NCI-H1417 treated with DMSO at 0.1 percent for 48 hours (cell line): Measurements from ENCODE around the gene TCF3.

Source experiments
- DNase-seq: peaks from one replicate; lab custom pipeline; 2025; lab: John Stamatoyannopoulos, UW

Gene TCF3

DNA sequence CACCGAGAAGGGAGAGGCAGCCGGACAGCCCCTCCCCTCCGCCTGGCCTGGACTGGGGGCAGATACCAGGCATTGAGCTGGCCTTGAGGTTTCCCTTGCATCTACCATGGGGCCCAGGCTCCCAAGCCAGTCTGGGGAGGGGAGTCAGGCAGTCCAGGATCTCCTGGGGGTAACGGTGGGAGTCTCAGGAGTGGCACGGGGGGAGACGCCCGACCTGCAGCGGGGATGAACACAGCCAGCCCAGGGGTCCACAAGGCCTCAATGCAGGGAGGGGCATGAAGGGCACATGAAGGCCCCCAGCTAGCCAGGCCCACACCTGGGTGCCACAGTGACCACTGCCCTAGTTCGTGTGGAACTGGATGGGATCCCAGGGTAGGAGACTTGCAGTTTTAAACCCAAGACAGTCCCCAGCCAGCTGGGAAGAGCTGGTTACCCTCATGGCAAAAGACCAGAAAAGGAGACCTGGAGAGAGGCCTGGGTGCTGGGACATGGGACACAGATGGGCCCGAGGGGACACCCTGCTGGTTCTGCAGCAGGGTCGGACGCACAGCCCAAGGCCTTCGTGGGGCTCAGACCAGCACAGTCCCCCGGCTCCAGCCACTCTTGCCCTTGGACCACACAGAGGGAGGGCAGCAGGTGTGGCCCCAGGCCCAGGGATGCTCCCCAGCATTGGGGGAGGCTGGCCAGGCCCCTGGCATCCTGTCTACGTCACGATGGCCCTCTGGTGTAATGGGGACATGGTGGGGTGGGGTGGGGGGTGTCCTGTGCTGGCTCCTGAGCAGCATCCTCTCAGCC, 42.5 kb downstream of the TCF3 start:
- no peak for DNase-seq

DNA sequence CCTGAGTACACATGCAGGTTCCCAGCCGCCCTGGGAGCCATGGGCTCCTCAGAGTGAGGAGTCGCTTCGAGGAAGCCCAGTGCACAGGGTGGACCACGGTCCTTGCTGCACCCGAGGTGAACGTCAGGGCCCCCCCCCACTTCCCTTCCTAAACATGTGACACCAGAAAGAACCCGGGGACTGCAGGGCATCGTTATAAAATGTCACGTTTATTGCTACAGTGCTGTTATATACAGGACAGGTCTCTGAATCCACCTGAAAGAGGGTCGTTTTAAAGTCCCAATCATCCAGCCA, 43.4 kb downstream of the TCF3 start:
- no peak for DNase-seq

DNA sequence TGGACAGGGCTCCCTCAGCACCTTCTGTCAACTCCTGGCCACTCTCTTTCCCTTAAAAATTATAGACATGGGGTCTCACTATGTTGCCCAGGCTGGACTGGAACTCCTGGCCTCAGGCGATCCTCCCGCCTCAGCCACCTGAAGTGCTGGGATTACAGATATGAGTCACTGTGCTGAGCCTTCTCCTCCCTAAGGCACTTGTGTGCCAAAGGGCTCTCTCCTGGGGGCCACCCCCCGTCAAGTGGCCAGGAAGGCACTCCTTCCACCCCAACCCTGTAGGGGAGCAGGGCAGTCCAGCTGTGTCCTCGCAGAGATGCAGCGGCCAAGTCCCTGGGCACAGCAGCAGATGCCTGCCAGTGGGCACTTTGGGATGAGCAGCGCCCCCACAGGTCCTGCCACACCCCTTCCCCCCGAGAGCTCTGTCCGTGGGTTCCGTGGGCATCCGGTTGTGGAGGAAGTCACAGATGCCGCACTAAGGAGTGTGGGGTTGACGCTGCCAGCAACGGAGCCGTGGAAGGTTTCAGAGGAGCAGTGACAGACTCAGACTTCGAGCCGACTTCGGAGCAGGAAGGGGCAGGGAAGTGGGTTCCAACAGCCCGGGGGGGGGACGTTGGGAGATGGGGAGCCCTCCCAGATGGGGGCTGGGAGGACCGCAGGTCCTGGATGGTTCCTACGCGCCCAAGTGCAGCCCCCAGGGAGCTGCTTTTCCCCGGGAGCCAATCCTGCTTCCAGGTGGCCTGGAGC, 43.9 kb downstream of the TCF3 start:
- no peak for DNase-seq

DNA sequence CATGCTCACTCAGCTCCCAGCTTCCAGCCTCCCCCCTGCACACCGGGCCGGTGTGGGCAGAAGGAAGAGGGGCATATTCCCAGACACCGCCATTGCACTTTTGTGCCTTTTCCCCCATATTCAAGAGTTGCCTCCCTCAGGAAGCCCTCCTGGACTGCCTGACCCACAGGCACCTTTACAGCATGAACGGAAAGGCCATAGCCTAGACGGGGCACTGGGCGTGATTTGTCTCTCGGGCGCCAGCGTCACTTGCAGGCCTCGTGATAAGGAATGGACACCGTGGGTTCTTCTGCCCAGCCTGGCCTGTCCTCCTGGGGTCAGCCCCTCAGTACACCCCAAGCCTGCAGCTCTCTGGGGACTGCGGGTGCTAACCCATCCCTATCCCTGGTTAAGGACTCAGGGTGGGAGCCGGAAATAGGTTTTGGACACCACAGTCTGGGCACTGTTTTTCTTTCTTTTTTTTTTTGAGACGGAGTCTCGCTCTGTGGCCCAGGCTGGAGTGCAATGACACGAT, 46.2 kb downstream of the TCF3 start:
- DNase-seq, result no peak

DNA sequence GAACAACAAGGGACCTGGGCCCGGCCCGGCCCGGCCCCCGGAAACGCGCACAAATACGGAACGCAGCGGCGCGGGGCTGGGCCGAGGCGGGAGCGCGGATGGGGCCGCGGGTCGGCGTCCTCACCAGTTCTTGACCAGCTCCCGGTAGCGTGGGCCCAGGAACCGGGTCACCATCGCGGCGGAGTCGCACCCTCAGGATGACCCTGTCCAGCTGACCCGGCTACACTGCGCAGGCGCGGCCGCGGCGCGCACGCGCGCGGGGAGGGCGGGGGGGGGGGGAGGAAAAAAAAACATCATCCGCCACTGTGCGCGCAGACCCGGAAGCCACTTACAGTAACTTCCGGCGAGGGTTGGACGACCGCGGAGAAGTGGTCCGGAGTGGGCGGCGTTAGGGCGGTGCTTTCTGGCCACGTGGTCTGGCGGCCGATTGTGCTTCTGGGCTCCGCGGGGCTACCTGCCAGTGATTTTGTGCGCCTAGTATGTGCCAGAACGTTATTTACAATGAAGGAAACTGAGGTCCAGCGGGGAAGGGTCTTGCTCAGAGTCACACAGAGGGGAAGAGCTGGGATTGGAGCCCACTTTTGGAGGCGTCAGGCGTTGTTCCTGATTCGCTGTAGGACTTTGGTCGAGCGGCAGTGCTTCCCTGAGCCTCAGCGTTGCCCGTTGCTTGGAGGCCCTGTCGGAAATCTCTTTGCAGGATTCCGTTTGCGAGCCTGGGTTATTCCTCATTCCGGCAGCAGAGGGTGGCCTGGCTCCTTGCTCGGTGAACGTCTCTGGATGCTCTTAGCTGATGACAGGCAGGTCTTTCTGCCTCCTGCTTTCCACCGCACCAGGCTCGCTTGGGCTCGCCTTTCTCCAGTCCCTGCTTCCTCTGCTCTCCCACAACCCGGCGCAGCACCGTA, 46.9 kb downstream of the TCF3 start, which contains the start of gene UQCR11:
TSS of gene UQCR11 (minus strand) at position 227 of the 902 bp plus-strand sequence. CDS start at position 174, 53 bp downstream.
- peak; percentile 84 for DNase-seq

DNA sequence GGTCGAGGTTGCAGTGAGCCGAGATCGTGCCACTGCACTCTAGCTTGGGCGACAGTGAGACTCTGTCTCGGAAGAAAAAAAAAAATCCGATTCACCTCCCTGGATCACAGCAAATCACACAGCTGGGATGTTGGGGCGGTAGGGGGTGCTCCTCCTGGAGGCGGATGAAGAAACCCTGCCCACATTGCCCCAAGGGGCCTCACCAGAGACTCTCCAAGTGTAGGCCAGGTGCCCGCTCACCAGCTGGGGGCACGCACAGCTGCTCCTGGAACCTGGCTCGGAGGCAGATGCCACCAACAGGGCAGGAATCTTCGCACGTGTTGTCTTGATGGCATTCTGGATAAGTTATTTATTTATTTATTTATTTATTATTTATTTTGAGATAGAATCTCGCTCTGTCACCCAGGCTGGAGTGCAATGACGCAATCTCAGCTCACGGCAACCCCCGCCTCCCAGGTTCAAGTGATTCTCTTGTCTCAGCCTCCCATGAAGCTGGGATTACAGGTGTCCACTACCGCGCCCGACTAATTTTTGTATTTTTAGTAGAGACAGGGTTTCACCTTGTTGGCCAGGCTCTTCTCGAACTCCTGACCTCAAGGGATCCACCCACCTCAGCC, 50.2 kb downstream of the TCF3 start:
- no peak for DNase-seq

DNA sequence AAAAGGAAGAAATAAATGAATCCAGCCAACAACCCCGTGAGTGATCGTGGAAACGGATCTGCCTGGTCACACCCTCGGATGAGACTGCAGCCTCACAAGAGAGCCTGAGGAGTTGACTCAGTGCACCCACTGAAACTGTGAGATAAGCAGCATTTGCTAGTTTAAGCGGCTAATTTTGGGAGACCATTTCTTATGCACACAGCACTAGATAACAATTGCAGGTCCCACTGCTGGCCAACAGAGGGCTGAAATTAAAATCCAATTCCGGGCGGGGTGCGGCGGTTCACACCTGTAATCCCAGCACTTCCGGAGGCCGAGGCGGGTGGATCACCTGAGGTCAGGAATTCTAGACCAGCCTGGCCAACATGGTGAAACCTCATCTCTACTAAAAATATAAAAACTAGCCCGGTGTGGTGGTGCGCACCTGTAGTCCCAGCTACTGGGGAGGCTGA, 50.8 kb downstream of the TCF3 start:
- no peak for DNase-seq

DNA sequence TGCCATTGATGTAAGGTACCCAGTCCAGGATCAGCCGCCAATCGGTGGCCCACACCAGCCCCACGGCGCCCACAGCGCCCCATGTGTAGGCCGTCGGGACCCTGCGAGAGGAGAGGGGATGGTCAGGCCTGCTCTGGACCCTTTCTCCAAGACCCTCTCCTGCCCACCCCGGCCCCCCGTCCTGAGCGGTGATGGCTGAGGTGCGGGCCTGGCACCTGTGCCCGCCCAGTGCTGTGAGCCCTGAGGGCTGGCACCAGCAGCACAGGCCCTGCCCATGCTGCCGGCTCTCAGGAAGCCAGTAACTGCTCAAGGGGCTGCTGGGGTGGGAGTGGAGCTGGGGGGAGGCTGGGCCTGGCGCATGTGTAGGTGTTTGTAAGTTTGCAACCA, 53.0 kb downstream of the TCF3 start:
- no peak for DNase-seq

DNA sequence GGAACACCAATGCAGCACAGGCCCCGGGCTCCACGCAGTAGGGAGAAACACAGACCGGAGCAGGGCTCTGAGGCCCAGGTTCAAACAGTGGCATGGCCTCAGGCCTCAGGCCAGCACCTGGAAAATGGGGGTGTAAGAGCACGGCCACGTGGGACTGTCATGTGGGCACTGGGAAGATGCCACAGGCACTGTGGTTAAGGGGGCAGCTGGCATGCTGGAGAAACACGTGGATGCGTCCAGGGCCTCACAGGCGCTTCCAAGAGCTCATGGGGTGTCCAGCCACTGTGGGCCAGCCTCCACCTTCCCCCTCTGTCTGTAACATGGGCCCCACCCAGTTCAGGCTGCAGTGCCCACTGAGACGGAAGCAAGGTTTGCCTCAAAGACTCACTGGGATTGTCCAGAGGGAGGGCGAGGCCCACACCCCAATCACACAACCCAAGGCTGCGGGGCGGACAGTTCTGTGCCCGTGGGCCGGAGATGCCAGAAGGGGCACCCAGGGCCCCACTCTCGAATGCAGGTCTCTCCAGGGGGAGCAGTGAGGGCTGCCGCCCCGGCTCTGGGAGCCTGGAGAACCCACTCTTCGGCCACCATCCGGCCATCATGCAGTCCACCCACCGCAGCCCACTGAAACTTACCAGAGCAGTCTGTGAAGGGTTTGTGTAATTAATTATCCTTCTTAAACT, 53.5 kb downstream of the TCF3 start:
- no peak for DNase-seq

DNA sequence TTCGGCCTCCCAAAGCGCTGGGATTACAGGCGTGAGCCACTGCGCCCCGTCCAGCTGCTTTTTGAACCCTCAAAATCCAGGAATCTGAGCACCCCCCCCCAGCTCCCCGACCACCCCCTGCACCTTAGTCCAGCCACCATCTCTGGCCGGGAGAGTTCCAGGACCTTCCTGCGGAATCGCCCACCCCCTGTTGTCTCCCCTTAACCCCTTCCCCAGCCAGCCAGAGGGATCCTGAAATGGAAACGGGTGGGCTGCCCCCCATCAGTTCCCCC, 59.0 kb downstream of the TCF3 start:
- no peak for DNase-seq

DNA sequence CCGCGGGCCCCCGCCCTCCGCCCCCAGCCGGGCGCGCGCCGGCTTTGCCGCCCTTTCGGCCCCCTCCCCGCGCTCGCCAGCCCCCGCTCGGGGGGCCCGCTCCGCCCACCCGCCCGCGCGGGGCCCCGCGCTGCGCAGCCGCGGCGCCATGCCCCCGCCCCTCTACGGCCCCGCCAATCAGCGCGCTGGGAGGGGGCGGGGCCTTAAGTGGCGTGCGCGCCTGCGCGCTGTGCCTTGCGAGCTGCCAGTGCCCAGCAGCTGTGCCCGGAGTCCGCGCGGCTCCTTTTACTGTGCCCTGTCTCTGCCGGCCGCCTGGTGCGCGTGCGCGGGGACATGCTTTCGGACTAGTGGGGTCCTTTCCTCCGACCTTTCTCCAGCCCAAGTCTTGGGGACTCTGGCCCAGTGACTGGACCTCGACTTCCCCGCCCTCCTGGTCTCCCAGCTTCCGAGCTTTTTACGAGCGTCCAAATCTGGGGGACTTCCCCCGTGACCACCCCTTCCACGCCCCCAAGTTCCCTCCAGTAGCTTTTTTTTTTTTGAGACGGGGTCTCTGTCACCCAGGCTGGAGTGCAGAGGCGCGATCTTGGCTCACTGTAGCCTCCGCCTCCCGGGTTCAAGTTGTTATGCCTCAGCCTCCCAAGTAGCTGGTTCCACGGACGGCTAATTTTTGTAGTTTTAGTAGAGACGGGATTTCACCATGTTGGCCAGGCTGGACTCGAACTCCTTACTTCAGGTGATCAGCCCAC, 59.5 kb downstream of the TCF3 start, which contains the start of gene MBD3:
TSS of gene MBD3 (minus strand) at position 111 of the 746 bp plus-strand sequence. CDS start 234 bp downstream, outside the sequence.
- DNase-seq, result peak; percentile 76

DNA sequence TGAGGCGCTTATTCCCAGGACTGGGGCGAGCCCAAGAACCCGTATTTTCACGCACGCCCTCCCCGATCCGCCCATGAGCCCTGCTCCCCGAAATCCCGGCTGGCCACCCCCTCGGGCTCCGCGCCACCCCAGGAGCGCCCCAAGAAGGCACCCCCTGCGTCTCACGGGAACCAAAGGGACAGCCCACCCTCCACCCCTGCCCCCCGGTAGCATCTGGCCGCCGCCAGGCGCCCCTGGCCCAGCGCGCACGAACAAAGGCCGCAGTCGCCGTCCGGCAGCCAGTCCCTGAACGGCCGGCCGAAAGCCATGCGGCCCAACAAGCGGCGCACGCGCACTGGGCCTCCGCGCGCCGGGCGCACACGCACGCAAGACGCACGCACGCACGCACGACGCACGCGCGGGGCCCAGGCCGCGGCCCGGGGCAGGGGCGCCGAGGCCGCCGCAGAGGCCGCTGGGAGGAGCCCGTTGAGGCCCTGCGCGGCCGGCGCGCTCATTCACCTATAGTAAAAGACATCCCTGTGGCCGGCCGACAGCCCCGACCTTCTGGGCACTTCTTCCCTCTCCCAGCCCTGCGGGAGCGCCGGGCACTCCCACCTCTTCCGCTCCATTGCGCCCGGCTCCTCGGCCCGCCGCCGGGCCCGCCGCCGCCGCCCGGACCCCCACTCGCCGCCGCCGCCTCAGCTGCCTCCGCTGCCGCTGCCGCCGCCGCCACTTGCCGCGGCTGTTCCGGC, 60.2 kb downstream of the TCF3 start:
- DNase-seq, result peak; percentile 42

DNA sequence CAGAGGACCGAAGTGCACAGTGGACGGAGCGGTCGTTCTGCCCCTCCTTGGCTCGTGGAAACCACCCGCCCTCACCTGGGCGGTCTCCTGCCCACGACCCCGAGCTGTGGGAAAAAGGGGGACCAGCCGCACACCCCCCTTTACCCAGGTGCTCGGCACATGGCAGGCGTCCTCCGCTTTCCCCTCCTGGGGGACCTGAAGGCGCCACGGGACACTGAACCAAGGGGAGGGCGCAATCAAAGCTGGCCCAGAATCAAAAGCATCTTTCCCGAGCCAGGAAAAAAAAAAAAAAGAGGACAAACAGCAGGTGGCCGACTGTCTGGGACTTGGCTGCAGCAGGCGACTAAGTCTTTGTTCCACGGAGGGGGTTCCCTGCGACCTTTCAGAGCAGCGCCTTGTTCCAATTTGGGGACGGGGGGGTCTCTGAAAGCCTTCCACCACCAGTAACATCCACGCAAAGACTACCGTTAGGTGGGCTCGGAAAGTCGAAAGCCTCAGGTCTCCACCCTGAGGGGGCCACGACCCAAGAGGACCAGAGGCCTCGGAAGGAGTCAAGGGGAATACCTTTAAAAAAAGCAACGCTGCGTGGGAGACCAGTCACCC, 60.9 kb downstream of the TCF3 start:
- peak; percentile 2 for DNase-seq

DNA sequence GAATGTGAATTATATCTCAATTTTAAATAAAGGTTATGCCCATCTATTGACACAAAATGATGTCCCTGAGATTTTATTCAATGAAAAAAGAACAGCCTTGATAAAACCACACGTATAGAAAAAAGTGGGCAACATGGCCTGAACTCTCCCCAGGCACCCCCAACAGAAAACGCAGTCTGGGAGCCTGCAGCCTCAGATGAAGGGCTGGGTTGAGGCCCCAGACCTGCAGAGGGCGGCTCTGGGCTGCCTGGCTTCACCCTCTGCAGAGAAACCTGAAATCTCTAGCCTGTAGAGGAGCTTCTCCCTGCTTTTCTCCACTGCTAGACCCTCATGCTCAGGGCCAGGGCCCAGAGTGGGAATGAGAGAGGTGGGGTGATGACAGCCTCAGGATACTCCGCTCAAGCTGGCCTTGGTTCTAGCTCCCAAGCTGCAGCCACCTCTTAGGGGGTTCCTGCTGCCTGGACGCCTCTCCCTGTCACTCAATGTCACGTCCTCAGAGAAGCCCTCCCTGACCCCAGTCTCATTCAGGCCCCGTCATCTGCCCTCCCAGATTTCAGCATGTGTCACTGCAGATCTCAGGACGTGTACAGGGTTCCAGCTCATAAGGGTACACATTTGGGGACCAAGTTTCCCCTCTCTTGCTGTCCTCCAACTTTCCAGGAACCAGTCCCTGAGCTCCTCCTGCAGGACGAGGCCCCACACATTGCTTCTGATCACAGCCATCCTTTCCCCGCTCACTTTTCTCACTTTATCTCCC, 61.6 kb downstream of the TCF3 start:
- no peak for DNase-seq

DNA sequence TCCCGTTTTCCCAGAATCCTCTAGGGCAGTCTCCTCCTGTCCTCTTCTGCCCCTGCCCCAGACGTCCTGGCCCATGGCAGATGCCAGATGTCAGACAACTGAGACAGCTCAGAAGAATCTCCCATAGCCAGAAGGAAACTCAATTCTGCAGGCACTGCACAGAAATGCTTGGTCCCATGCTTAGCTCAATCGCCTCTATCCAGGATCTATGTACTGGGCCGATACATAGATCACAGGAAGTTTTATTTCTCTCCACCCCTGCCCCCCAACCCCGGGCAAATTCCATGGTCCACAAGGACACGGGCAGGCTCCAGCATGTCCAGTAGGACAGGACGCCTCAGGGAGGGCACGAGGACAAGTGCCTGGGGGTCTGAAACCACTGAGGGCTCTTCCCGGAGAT, 64.5 kb downstream of the TCF3 start:
- no peak for DNase-seq

DNA sequence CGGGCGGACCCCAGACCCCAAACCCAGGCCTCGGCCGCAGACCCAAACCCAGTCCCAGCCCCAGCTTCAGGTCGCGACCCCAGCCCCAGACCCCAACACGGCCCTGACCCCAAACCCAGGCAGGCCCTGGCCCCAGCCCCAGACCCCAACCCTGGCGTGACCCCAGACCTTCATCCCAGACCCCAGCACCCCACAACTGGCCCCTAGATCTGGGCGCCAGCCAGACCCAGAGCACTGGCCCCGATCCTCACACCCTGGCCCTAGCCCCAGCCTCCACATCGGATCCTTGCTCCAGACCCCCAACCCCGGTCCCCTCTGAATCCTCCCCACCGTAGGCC, 67.2 kb downstream of the TCF3 start:
- DNase-seq, result no peak

DNA sequence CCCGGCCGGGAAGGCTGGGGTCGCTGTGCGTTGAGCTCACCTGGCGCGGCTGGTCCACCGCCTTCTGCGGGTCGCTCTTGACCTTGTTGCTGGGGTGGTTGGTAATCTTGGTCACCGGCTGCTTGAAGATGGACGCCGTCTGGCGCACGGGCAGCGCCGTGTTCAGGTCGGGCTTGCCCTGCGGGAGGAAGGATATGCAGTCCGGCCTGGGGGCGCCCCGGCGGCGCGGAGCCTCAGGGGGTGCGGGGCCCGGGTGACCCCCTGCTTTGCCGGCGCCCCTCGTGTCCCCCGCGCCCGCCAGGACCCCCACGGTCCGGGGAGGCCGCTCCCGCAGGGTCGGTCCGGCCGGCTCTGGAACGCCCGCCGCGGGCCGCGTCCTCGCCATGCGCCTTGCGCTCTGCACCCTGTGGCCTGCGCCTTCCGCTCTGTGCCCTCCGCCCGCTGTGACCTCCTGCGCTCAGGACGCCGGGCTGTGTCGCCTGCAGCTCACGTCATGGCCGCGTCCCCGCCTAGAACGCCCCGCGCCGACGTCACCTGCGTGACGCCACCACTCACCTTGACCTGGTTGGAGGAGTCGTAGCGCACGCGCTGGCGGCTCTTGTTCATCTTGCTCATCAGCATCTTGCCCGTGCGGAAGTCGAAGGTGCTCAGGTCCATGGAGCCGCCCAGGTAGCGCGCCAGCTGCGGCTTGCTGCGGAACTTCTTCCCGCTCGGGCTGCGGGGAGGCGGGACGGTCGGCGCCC, 67.7 kb downstream of the TCF3 start:
- DNase-seq, result no peak

DNA sequence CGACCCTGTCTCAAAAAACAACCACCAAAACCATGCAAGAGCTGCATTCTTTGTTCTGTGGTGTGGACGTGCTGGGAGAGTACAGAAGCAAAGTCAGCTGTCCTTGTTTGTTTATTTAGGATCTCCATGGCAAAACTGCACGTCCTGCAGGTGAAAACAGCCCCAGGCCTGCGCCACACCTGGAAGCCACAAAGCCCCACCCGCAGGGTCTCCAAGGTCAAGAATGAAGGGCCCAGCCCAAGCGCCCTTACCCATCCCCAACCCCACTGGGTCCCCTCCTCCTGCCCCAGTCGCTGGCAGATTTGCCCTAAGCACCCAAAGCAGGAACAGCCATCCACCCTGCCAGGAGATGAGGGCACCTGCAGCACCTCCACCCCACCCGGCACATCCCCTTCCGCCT, 70.2 kb downstream of the TCF3 start:
- DNase-seq, result peak; percentile 49
